ENCODE data around the gene GLG1. TPM values are rescaled to one million over a fixed set of nuclear protein-coding genes. Genes with fewer than 3 reads are reported as not detected.

Gene GLG1
- total RNA-seq, 6 experiments from 2014 or later, result 42.4 to 65.1 (median 44.7) TPM

- peak; percentile 57 to 68 (median 62) for ATAC-seq
- TF ChIP-seq POLR2A (IDR thresholded peaks at IDR 0.05) (no peak), CTCF (IDR thresholded peaks at IDR 0.05) (no peak)
- peak overlapping the region; percentile 15 to 78 (median 68) for H3K27ac ChIP-seq
- peaks cover 0 to 32% (median 12%) of the 10 kb centered on the region in 4 donors for H3K4me1 ChIP-seq
- H3K4me3 ChIP-seq, result no peak overlapping the region
- no peaks in the 10 kb centered on the region for H3K9me3 ChIP-seq
- intact Hi-C loops (cut with DNase I), result no loop called here
- 13% methylated on average over 7 of the region's 7 CpGs for WGBS (ENCODE audit: insufficient coverage, low coverage, low lambda C conversion rate, missing lambda C conversion rate)
- no peaks in the 10 kb centered on the region for H3K27me3 ChIP-seq
- peaks cover 0 to 7% (median 3%) of the 10 kb centered on the region in 4 donors for H3K36me3 ChIP-seq
- DNase-seq, result no peak
These were observed 31.0 kb upstream of the GLG1 start for GRCh38 chr16:74637742-74638453.

- ATAC-seq (peak; percentile 85 to 89 (median 86)), DNase-seq (peak in 1 of 3 donors; percentile 51)
- H3K27me3 ChIP-seq, result no peaks in the 10 kb centered on the region
- H3K27ac ChIP-seq, result peak overlapping the region; percentile 39 to 83 (median 78)
- H3K4me3 ChIP-seq, result no peak overlapping the region
- intact Hi-C loops (cut with DNase I), result no loop called here
- peaks cover 0 to 21% (median 6%) of the 10 kb centered on the region in 4 donors for H3K36me3 ChIP-seq
- TF ChIP-seq POLR2A (IDR thresholded peaks at IDR 0.05), result no peak
- no peak for TF ChIP-seq CTCF (IDR thresholded peaks at IDR 0.05)
- no peaks in the 10 kb centered on the region for H3K9me3 ChIP-seq
- WGBS (ENCODE audit: insufficient coverage, low coverage, low lambda C conversion rate, missing lambda C conversion rate), result 24% methylated on average over 5 of the region's 5 CpGs
- H3K4me1 ChIP-seq, result peaks cover 0 to 32% (median 12%) of the 10 kb centered on the region in 4 donors
These were observed 28.4 kb upstream of the GLG1 start for GRCh38 chr16:74635303-74635702.

GRCh38 chr16:74633686-74634085 lies 26.8 kb upstream of the GLG1 start:
- ATAC-seq, result no peak
- 80% methylated on average over 4 of the region's 7 CpGs for WGBS (ENCODE audit: insufficient coverage, low coverage, low lambda C conversion rate, missing lambda C conversion rate)
- H3K27me3 ChIP-seq, result no peaks in the 10 kb centered on the region
- no peak overlapping the region for H3K4me3 ChIP-seq
- no peaks in the 10 kb centered on the region for H3K9me3 ChIP-seq
- H3K36me3 ChIP-seq, result peaks cover 0 to 27% (median 5%) of the 10 kb centered on the region in 4 donors
- intact Hi-C loops (cut with DNase I), result no loop called here
- TF ChIP-seq CTCF (IDR thresholded peaks at IDR 0.05) (no peak), POLR2A (IDR thresholded peaks at IDR 0.05) (no peak)
- no peak overlapping the region for H3K27ac ChIP-seq
- H3K4me1 ChIP-seq, result peaks cover 0 to 34% (median 12%) of the 10 kb centered on the region in 4 donors
- no peak for DNase-seq

- ATAC-seq, result peak; percentile 88 to 95 (median 92)
- H3K9me3 ChIP-seq, result no peaks in the 10 kb centered on the region
- peaks cover 0 to 52% (median 14%) of the 10 kb centered on the region in 4 donors for H3K4me1 ChIP-seq
- TF ChIP-seq CTCF (IDR thresholded peaks at IDR 0.05), result peak in 2 of 4 donors; percentile 12 to 55
- no peak for TF ChIP-seq POLR2A (IDR thresholded peaks at IDR 0.05)
- 29% methylated on average over 5 of the region's 6 CpGs for WGBS (ENCODE audit: insufficient coverage, low coverage, low lambda C conversion rate, missing lambda C conversion rate)
- H3K4me3 ChIP-seq, result no peak overlapping the region
- intact Hi-C loops (cut with DNase I), result loop anchor here in 1 of 2 donors (10.0 kb wide), 1 partner anchor 173 kb away; no protein-coding TSS in a partner anchor
- DNase-seq, result peak; percentile 82 to 96 (median 92)
- H3K36me3 ChIP-seq, result peaks cover 0 to 36% (median 6%) of the 10 kb centered on the region in 4 donors
- H3K27me3 ChIP-seq, result no peaks in the 10 kb centered on the region
- peak overlapping the region; percentile 59 to 95 (median 94) for H3K27ac ChIP-seq
These were observed 20.7 kb upstream of the GLG1 start for GRCh38 chr16:74627506-74628220.

All from right lobe of liver (tissue), 6 donors.